Smooth muscle cell (in vitro differentiated cells): Measurements from ENCODE around the gene CACUL1. TPM values are rescaled to one million over a fixed set of nuclear protein-coding genes. Genes with fewer than 3 reads are reported as not detected.
"Not testable (repeated sequence)": the region's sequence is repeated elsewhere in the genome, so short reads cannot be mapped to it uniquely, and the experiment has no call there.

Experiments
- DNase-seq: peaks from one replicate; lab custom pipeline; 2025; ENCODE audit not compliant: unreplicated experiment; lab: John Stamatoyannopoulos, UW
- H2AFZ ChIP-seq: fragments of 200-600 bp; sonication (generic); 2 replicates; pipeline ENCODE4 v1.6.0; 2016; ENCODE audit warnings: antibody characterized with exemption, low read depth, mild to moderate bottlenecking
- H3F3A ChIP-seq: fragments of 200-600 bp; sonication (generic); 2 replicates; pipeline ENCODE4 v1.6.0; 2017; ENCODE audit warnings: antibody characterized with exemption, low read depth
- H3K27ac ChIP-seq: fragments of 200-600 bp; sonication (generic); 2 replicates; pipeline ENCODE4 v1.5.1; 2016; ENCODE audit warnings: low read depth, mild to moderate bottlenecking
- H3K27me3 ChIP-seq: fragments of 200-600 bp; sonication (generic); 2 replicates; pipeline ENCODE4 v1.6.1; 2016; ENCODE audit warnings: low read depth, mild to moderate bottlenecking
- H3K36me3 ChIP-seq: fragments of 200-600 bp; sonication (generic); 2 replicates; pipeline ENCODE4 v1.5.1; 2016; ENCODE audit warnings: low read depth
- H3K4me1 ChIP-seq: fragments of 200-600 bp; sonication (generic); 2 replicates; pipeline ENCODE4 v1.5.1; 2016; ENCODE audit warnings: low read depth
- H3K4me2 ChIP-seq: fragments of 200-600 bp; sonication (generic); 2 replicates; pipeline ENCODE4 v1.6.0; 2016; ENCODE audit warnings: mild to moderate bottlenecking
- H3K4me3 ChIP-seq: fragments of 200-600 bp; sonication (generic); 2 replicates; pipeline ENCODE4 v1.5.1; 2016; ENCODE audit warnings: mild to moderate bottlenecking
- H3K79me2 ChIP-seq: fragments of 200-600 bp; sonication (generic); 2 replicates; pipeline ENCODE4 v1.6.0; 2016; ENCODE audit warnings: low read depth, mild to moderate bottlenecking
- H3K9ac ChIP-seq: fragments of 200-600 bp; sonication (generic); 2 replicates; pipeline ENCODE4 v1.6.0; 2016; ENCODE audit warnings: low read depth
- H3K9me3 ChIP-seq: fragments of 200-600 bp; sonication (generic); replicated peaks from 2 replicates; pipeline ENCODE4 v1.5.1; 2016; ENCODE audit warnings: low read depth
- H4K20me1 ChIP-seq: fragments of 200-600 bp; sonication (generic); 2 replicates; pipeline ENCODE4 v1.6.0; 2016; ENCODE audit warnings: low read depth
- WGBS: methylation state at CpG from one replicate; pipeline ENCODE4 v1.1.7; 2016; ENCODE audit warnings: low lambda C conversion rate; 5-methylcytosine and 5-hydroxymethylcytosine counted together
- polyA plus RNA-seq: library from polyadenylated mRNA; unstranded; fragments of >200 nt; fragmentation: Nextera tagmentation; extraction: Ambion mirVana; gene quantifications from 2 replicates; pipeline ENCODE4 v1.2.1, GENCODE V29; 2016
- total RNA-seq: library from RNA; depleted of rRNA; stranded (reverse); fragments of >200 nt; gene quantifications from 2 replicates; pipeline ENCODE4 v1.2.3, GENCODE V29; 2014
- TF ChIP-seq, protein P1 (sequence below): fragments of 200-600 bp; sonication (generic); IDR thresholded peaks from 2 replicates; pipeline ENCODE4 v1.5.1; 2017; ENCODE audit warnings: borderline replicate concordance, mild to moderate bottlenecking, antibody characterized with exemption; ENCODE audit not compliant: insufficient read depth, poor library complexity, severe bottlenecking

The CACUL1 gene
- total and polyA plus RNA-seq, 2 experiments from 2014 or later: 24.8 to 25.6 TPM

GRCh38 chr10:118783776-118784545, 29.2 kb upstream of the CACUL1 start:
- Histone ChIP-seq H3K36me3 (no peaks in the 10 kb centered on the region), H3K79me2 (no peaks in the 10 kb centered on the region)
- 93% methylated on average over 24 of the region's 24 CpGs for WGBS

DNA sequence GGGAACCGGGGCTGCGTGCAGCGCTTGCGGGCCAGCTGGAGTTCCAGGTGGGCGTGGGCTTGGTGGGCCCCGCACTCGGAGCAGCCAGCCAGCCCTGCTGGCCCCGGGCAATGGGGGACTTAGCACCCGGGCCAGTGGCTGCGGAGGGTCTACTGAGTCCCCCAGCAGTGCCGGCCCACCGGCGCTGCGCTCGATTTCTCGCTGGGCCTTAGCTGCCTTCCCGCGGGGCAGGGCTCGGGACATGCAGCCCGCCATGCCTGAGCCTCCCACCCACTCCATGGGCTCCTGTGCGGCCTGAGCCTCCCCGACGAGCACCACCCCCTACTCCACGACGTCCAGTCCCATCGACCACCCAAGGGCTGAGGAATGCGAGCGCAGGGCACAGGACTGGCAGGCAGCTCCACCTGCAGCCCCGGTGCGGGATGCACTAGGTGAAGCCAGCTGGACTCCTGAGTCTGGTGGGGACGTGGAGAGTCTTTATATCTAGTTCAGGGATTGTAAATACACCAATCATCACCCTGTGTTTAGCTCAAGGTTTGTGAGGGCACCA, 28.2 kb upstream of the CACUL1 start:
- H3K9me3 ChIP-seq, H3K36me3 ChIP-seq, H3K4me2 ChIP-seq, H3K4me3 ChIP-seq, H3K4me1 ChIP-seq, H3F3A ChIP-seq, H3K79me2 ChIP-seq, H3K27me3 ChIP-seq, H4K20me1 ChIP-seq, H2AFZ ChIP-seq, H3K27ac ChIP-seq, DNase-seq, H3K9ac ChIP-seq: not testable (repeated sequence)
- WGBS: 96% methylated on average over 27 of the region's 31 CpGs

More at GRCh38 chr10:118783776-118784545, 29.2 kb upstream of the CACUL1 start:
- Histone ChIP-seq H3K9me3 (no peaks in the 10 kb centered on the region), H3K4me1 (no peaks in the 10 kb centered on the region), H3K9ac (no peak overlapping the region), H3K27me3 (no peaks in the 10 kb centered on the region), H3K4me3 (no peak overlapping the region), H4K20me1 (no peaks in the 10 kb centered on the region), H3F3A (no peaks in the 10 kb centered on the region), H2AFZ (no peak overlapping the region), H3K4me2 (no peak overlapping the region), H3K27ac (no peak overlapping the region)
- DNase-seq: no peak
- TF ChIP-seq, protein P1, sequence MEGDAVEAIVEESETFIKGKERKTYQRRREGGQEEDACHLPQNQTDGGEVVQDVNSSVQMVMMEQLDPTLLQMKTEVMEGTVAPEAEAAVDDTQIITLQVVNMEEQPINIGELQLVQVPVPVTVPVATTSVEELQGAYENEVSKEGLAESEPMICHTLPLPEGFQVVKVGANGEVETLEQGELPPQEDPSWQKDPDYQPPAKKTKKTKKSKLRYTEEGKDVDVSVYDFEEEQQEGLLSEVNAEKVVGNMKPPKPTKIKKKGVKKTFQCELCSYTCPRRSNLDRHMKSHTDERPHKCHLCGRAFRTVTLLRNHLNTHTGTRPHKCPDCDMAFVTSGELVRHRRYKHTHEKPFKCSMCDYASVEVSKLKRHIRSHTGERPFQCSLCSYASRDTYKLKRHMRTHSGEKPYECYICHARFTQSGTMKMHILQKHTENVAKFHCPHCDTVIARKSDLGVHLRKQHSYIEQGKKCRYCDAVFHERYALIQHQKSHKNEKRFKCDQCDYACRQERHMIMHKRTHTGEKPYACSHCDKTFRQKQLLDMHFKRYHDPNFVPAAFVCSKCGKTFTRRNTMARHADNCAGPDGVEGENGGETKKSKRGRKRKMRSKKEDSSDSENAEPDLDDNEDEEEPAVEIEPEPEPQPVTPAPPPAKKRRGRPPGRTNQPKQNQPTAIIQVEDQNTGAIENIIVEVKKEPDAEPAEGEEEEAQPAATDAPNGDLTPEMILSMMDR: no peak

DNA sequence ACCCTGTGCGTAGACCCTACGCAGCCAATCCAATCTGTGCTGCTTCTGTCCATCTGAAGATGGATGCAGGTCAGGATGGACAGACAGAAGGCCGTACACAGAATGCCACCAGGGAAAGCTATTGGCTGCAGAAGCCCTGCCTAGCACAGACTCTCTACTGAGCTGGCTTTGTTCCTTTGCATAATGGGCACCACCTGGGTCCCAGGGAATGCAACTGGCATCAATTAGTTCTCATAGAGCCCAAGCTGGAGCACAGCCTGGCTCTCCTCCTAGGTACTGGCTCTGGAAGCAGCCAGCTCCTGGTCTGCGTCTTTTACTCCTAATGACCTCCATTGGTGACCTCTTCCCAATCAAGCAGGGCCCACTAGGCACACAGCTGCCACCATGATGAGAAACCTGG, 26.8 kb upstream of the CACUL1 start:
- no peak overlapping the region for H3K4me2 ChIP-seq
- H2AFZ ChIP-seq: no peak overlapping the region
- DNase-seq: no peak
- H4K20me1 ChIP-seq: no peaks in the 10 kb centered on the region
- H3K4me1 ChIP-seq: no peaks in the 10 kb centered on the region
- H3K9me3 ChIP-seq: no peaks in the 10 kb centered on the region
- TF ChIP-seq, protein P1: no peak
- no peak overlapping the region for H3K27ac ChIP-seq
- 96% methylated on average over 4 of the region's 4 CpGs for WGBS
- no peaks in the 10 kb centered on the region for H3F3A ChIP-seq
- H3K4me3 ChIP-seq: no peak overlapping the region
- no peaks in the 10 kb centered on the region for H3K36me3 ChIP-seq
- no peaks in the 10 kb centered on the region for H3K79me2 ChIP-seq
- no peaks in the 10 kb centered on the region for H3K27me3 ChIP-seq
- no peak overlapping the region for H3K9ac ChIP-seq

DNA sequence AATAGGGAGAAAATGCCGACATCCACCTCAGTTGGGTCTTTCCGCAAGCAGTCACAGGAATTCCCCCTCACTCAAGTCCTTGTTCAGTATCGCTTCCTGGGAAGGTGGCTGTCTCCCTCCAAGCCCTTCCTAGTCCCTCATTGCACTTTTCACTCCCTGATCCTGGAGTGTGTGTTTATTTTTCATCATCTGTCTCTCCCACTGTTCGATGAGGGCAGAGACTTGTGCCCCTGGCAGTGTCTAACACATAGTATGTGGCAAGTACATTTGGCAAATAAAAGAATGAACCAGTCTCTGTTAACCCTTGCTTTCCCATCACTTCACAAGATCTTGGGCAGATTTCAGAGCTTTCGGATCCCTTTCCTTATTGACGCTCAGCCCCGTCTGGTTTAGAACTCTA, 24.0 kb upstream of the CACUL1 start:
- H3K4me2 ChIP-seq: no peak overlapping the region
- no peak overlapping the region for H3K4me3 ChIP-seq
- no peaks in the 10 kb centered on the region for H4K20me1 ChIP-seq
- no peaks in the 10 kb centered on the region for H3K27me3 ChIP-seq
- no peak overlapping the region for H3K9ac ChIP-seq
- TF ChIP-seq, protein P1: no peak
- no peak overlapping the region for H2AFZ ChIP-seq
- 92% methylated on average over 7 of the region's 7 CpGs for WGBS
- H3F3A ChIP-seq: no peaks in the 10 kb centered on the region
- no peaks in the 10 kb centered on the region for H3K79me2 ChIP-seq
- H3K27ac ChIP-seq: no peak overlapping the region
- no peak for DNase-seq
- no peaks in the 10 kb centered on the region for H3K4me1 ChIP-seq
- no peaks in the 10 kb centered on the region for H3K36me3 ChIP-seq
- no peaks in the 10 kb centered on the region for H3K9me3 ChIP-seq
